ENCODE results near the gene C11orf21. TPM values are rescaled to one million over a fixed set of nuclear protein-coding genes. Genes with fewer than 3 reads are reported as not detected.

The C11orf21 gene
- total RNA-seq, 2 donors from 2014 or later, result 0.26 to 0.33 TPM

DNA sequence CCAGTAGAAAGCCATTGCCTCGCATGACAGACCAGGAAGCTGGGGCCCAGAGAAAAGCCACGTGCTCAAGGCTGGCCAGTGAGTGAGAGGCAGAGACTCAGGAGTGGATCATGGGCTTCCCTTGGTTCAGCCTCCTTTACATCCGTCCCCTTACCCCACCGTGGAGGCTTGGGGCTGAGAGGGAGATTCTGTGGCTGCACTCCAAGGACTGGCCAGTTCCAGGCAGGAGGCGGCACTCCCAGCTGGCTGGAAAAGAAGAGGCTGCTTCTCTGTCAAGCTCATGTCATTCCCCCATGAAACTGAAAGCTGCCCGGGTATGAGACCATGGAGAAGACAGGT, 24.7 kb downstream of the C11orf21 start:
- TF ChIP-seq POLR2A (IDR thresholded peaks at IDR 0.05) (no peak), CTCF (IDR thresholded peaks at IDR 0.05) (no peak)
- no peaks in the 10 kb centered on the region for H3K36me3 ChIP-seq (replicated peaks in 1 of 2; ENCODE audit: insufficient read depth in 1 of 2, low read depth in 2 of 2)
- H3K4me1 ChIP-seq, result no peaks in the 10 kb centered on the region
- DNase-seq, result peak in 1 of 4 donors; percentile 6
- no peaks in the 10 kb centered on the region for H3K27me3 ChIP-seq
- 61 to 67% methylated on average over 6 of the region's 6 CpGs for WGBS, 2 donors
- no peaks in the 10 kb centered on the region for H3K9me3 ChIP-seq
- intact Hi-C loops (cut with DNase I), result no loop called here
- no peak overlapping the region for H3K27ac ChIP-seq
- no peak for ATAC-seq
- no peak overlapping the region for H3K4me3 ChIP-seq

DNA sequence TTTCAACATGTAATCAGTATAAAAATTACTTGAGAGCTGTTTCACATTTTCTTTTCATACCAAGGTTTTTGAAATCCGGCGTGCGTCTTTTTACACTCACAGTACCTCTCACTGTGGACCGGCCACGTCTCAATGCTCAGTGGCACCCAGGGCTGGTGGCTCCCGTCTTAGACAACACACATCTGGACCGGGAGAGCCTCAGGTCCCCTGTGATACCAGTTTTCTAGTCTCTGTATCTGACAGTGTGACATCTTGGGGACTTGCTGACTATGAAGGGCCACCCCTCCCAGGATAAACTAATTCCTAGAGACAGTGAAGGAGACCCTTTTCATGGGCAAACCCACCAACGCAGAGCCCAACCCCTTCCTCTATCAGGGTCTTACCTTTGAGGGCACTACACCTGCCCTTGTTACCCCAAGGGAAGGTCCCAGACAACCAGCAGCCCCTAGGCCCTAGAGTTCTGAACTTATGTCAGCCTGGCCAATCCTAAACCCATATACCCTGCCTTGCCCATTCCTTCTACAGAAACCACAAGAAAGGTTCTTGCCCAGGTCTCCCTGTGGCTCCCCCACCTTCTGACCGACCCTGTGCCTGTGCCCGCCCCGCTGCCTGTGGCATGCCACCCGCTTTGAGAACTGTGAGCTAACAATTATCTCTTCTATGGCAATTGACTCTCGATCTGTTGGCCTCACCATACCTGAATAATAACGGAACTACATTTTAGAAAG, 25.3 kb downstream of the C11orf21 start:
- DNase-seq, result no peak
- TF ChIP-seq CTCF (IDR thresholded peaks at IDR 0.05), result no peak
- no peak for TF ChIP-seq POLR2A (IDR thresholded peaks at IDR 0.05)
- Histone ChIP-seq H3K27me3 (no peaks in the 10 kb centered on the region), H3K4me1 (no peaks in the 10 kb centered on the region), H3K36me3 (replicated peaks in 1 of 2; ENCODE audit: insufficient read depth in 1 of 2, low read depth in 2 of 2) (no peaks in the 10 kb centered on the region), H3K9me3 (no peaks in the 10 kb centered on the region), H3K27ac (no peak overlapping the region), H3K4me3 (no peak overlapping the region)
- ATAC-seq, result no peak
- intact Hi-C loops (cut with DNase I), result no loop called here
- WGBS, 2 donors, result 88 to 89% methylated on average over 14 of the region's 14 CpGs

DNA sequence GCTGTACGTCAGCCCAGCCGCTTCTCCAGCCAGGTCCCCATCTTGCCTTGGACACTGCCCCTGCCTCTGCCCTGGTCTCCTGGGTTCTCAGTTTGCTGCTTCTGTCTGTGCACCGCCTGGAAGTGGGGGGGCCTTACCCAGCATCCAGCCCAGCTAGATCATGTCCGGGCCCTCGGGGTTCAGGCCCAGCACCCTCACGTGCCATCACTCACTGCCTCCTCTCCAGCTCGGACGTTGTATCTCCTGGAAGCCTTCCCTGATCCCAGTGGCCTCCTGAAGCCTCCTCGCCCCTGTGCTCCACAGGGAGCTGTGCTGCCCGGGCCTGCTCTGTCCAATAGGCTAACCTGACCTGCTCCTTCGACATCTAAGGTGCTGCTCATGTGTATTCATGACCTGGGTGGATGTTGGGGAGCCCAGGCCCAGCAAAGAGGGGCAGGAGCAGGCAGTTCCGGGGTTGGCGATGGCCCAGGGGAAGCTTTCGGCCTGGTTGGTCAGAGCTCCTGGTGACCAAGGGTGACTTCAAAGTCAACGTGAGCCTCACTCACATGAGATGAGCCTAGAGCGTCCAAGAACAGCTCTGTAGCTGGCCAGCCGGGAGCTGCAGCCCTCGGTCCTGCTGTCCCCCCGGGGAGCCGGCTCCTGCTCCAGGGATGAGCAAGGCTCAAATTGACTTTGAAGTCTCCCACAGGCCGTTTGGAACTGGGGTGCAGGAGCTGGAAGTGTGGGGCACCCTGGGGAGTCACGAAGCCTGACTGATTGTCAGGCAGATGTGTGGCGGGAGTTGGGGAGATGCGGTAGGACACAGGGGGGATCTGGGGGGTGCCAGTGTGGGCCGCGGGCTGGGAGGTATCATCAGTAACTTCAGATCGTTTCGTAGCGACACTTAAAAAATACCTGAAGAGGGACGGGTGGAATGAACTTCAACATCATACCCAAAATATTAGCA, 26.1 kb downstream of the C11orf21 start:
- no peaks in the 10 kb centered on the region for H3K9me3 ChIP-seq
- H3K36me3 ChIP-seq (replicated peaks in 1 of 2; ENCODE audit: insufficient read depth in 1 of 2, low read depth in 2 of 2), result no peaks in the 10 kb centered on the region
- H3K4me3 ChIP-seq, result no peak overlapping the region
- TF ChIP-seq CTCF (IDR thresholded peaks at IDR 0.05) (no peak), POLR2A (IDR thresholded peaks at IDR 0.05) (no peak)
- 86% methylated on average over 23 to 29 of the region's 30 CpGs for WGBS, 2 donors
- H3K27ac ChIP-seq, result no peak overlapping the region
- peaks cover 0 to 7% of the 10 kb centered on the region in 2 donors for H3K27me3 ChIP-seq
- ATAC-seq (no peak), DNase-seq (no peak)
- intact Hi-C loops (cut with DNase I), result no loop called here
- H3K4me1 ChIP-seq, result peaks cover 6% of the 10 kb centered on the region

GRCh38 chr11:2273771-2274170, 27.9 kb downstream of the C11orf21 start:
- H3K4me1 ChIP-seq, result peaks cover 25% of the 10 kb centered on the region
- peaks cover 0 to 10% of the 10 kb centered on the region in 2 donors for H3K27me3 ChIP-seq
- no peak overlapping the region for H3K4me3 ChIP-seq
- ATAC-seq (peak; percentile 16), DNase-seq (peak in 3 of 4 donors; percentile 36 to 43 (median 38))
- no peaks in the 10 kb centered on the region for H3K36me3 ChIP-seq (replicated peaks in 1 of 2; ENCODE audit: insufficient read depth in 1 of 2, low read depth in 2 of 2)
- TF ChIP-seq POLR2A (IDR thresholded peaks at IDR 0.05), result no peak
- no peak for TF ChIP-seq CTCF (IDR thresholded peaks at IDR 0.05)
- intact Hi-C loops (cut with DNase I), result no loop called here
- no peak overlapping the region for H3K27ac ChIP-seq
- H3K9me3 ChIP-seq, result no peaks in the 10 kb centered on the region
- WGBS, 2 donors, result 50 to 57% methylated on average over 12 of the region's 12 CpGs
